Fibroblast of villous mesenchyme (primary cell): ENCODE data around the gene EDIL3. TPM values are rescaled to one million over a fixed set of nuclear protein-coding genes. Genes with fewer than 3 reads are reported as not detected.

Experiments used
- DNase-seq: peaks from one replicate; pipeline ENCODE4 v3.0.0-alpha.2; 2010; ENCODE audit warnings: low read depth
- H3K4me3 ChIP-seq: 2 replicates; pipeline ENCODE4 v1.5.1; 2011; ENCODE audit warnings: low read depth, mild to moderate bottlenecking, low read length
- CTCF ChIP-seq: IDR thresholded peaks from 2 replicates; pipeline ENCODE4 v1.5.1; 2012; ENCODE audit warnings: low read depth, mild to moderate bottlenecking, low read length; ENCODE audit not compliant: insufficient read depth
- total RNA-seq: library from RNA; depleted of rRNA; stranded (reverse); fragments of >200 nt; gene quantifications from 2 replicates; pipeline ENCODE4 v1.2.3, GENCODE V29; 2012

EDIL3 gene
- total RNA-seq, 1 donor: 57.0 TPM

GRCh38 chr5:84248013-84248412 lies 136.7 kb downstream of the EDIL3 start:
- no peak for DNase-seq
- TF ChIP-seq CTCF: no peak
- H3K4me3 ChIP-seq: no peak overlapping the region

- peak; percentile 34 for DNase-seq
- no peak overlapping the region for H3K4me3 ChIP-seq
- TF ChIP-seq CTCF: no peak
Observed at GRCh38 chr5:84242286-84242685, 142.4 kb downstream of the EDIL3 start.

- TF ChIP-seq CTCF: no peak
- no peak overlapping the region for H3K4me3 ChIP-seq
- DNase-seq: peak; percentile 46
Observed at GRCh38 chr5:84239494-84239893, 145.2 kb downstream of the EDIL3 start.

- DNase-seq: no peak
- no peak overlapping the region for H3K4me3 ChIP-seq
- no peak for TF ChIP-seq CTCF
Observed at GRCh38 chr5:84237126-84237525, 147.6 kb downstream of the EDIL3 start.

GRCh38 chr5:84231433-84231832 lies 153.2 kb downstream of the EDIL3 start:
- no peak for TF ChIP-seq CTCF
- no peak for DNase-seq
- H3K4me3 ChIP-seq: no peak overlapping the region

GRCh38 chr5:84229045-84229444 lies 155.6 kb downstream of the EDIL3 start:
- H3K4me3 ChIP-seq: no peak overlapping the region
- DNase-seq: no peak
- TF ChIP-seq CTCF: no peak

- TF ChIP-seq CTCF: no peak
- H3K4me3 ChIP-seq: no peak overlapping the region
- no peak for DNase-seq
Observed at GRCh38 chr5:84228266-84228665, 156.4 kb downstream of the EDIL3 start.
